Upper lobe of left lung (tissue), 4 donors: ENCODE results near the gene TFPI.

Source experiments
- EP300 ChIP-seq, 4 donors: sonication (generic); formaldehyde crosslinking; IDR thresholded peaks; one replicate each; pipeline ENCODE4 v1.5.1; 2017; ENCODE audit warnings: antibody characterized with exemption in 4 of 4, control low read depth in 2 of 4
- POLR2A ChIP-seq, 4 donors: fragments of 450-650 bp; IDR thresholded peaks; one replicate each; pipeline ENCODE4 v1.5.1; 2016 to 2017; ENCODE audit warnings: antibody characterized with exemption in 4 of 4, mild to moderate bottlenecking in 2 of 4
- TF ChIP-seq, protein P1 (sequence below), 6 experiments: fragments of 450-650 bp in 4 of 6; fragments of 200-600 bp in 2 of 6; sonication (generic) in 2 of 6; IDR thresholded peaks; one replicate each; pipeline ENCODE4 v1.5.1; 2016 to 2019; ENCODE audit warnings: antibody characterized with exemption in 6 of 6

DNA sequence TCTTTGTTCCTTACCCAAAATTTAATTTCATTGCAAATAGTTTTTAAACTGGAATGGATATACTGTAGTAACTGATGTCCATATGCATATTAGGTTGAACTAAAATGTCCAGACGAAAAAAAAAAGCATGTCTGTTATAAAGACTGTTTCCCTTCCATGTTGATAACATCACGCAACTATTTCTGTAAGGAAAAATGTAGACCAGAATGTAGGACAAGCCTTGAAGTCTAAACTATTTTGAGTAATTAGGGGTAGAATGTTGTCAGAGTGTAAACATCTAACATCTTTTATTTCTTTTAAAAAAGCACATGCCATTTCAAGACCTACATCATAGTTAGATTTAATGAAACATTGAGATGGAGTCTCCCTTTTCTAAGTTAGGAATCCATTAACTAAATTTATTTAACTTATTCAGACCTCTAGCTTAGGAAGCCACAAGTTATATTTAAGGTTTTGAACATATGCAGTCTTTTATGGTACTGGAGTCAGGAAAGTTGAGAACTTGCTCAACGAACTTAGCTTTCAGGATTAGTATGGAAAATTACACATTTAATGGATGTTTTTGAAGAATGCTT, 114.0 kb downstream of the TFPI start:
- TF ChIP-seq POLR2A (IDR thresholded peaks at IDR 0.05), result no peak
- TF ChIP-seq, protein P1, sequence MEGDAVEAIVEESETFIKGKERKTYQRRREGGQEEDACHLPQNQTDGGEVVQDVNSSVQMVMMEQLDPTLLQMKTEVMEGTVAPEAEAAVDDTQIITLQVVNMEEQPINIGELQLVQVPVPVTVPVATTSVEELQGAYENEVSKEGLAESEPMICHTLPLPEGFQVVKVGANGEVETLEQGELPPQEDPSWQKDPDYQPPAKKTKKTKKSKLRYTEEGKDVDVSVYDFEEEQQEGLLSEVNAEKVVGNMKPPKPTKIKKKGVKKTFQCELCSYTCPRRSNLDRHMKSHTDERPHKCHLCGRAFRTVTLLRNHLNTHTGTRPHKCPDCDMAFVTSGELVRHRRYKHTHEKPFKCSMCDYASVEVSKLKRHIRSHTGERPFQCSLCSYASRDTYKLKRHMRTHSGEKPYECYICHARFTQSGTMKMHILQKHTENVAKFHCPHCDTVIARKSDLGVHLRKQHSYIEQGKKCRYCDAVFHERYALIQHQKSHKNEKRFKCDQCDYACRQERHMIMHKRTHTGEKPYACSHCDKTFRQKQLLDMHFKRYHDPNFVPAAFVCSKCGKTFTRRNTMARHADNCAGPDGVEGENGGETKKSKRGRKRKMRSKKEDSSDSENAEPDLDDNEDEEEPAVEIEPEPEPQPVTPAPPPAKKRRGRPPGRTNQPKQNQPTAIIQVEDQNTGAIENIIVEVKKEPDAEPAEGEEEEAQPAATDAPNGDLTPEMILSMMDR (IDR thresholded peaks at IDR 0.05), result no peak
- TF ChIP-seq EP300 (IDR thresholded peaks at IDR 0.05), result no peak
